Stimulated activated CD8-positive, alpha-beta memory T cell treated with anti-CD3 and anti-CD28 coated beads, Interleukin-12 subunit alpha, Interleukin-12 subunit beta, amount 100 ng/mL, for 4 hours (primary cell): ENCODE data around the gene COPZ1.

Experiments
- DNase-seq: peaks from one replicate; pipeline ENCODE4 v3.0.0-alpha.2; 2020; ENCODE audit warnings: low read depth

COPZ1 gene

DNA sequence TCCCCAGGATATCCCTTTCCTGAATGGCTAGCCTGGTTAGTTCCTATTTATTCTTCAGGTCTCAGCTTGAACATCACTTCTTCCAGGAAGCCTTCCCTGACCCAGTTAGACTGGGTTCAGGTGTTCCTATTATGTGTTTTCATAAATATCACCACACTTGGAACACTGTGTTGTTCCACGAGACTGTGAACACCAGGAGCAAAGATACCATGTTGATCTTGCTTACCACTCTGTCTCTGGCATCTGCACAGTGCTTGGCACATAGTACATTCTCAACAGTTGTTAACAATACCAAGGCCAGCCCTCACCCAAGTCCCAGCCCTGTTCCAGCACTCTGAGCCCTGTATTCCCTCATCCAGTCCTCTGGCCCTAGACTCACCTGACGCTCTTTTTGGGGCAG, 73.3 kb downstream of the COPZ1 start:
- DNase-seq, result no peak

GRCh38 chr12:54398995-54399793, 74.3 kb downstream of the COPZ1 start:
- DNase-seq, result peak; percentile 69

GRCh38 chr12:54401119-54401518, 76.2 kb downstream of the COPZ1 start:
- DNase-seq, result no peak
